ENCODE measurements around the gene AFAP1L1. TPM values are rescaled to one million over a fixed set of nuclear protein-coding genes. Genes with fewer than 3 reads are reported as not detected.

AFAP1L1 gene
- total RNA-seq, 1 donor from 2014 or later, result 0.25 TPM

DNA sequence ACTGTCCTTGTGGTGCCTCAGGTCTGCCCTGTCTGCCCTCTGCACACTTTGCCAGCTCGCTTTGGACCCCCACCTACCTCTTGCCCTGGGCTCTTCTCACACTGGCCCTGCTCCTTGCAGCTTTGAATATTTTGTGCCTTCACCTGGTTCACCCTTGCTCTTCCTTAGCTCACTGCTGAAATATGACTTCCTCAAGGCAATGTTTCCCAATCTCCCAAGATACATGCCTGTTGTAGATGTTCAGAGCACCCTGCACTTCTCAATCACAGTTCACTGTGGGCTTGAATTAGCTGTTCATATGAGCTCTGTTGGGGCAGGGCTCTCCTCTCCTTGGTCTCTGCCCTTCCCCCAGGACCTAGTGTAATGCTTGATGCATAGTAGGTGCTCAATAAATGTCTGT, 8.0 kb downstream of the AFAP1L1 start:
- Mint-ChIP-seq H3K4me3 (ENCODE audit: unreplicated experiment) (no peak overlapping the region), H3K4me1 (ENCODE audit: low read depth, unreplicated experiment) (no peaks in the 10 kb centered on the region), H3K9me3 (ENCODE audit: unreplicated experiment) (peaks cover 5% of the 10 kb centered on the region), H3K36me3 (ENCODE audit: unreplicated experiment) (no peaks in the 10 kb centered on the region), H3K27me3 (ENCODE audit: unreplicated experiment) (no peaks in the 10 kb centered on the region), H3K27ac (ENCODE audit: unreplicated experiment) (no peak overlapping the region)
- TF ChIP-seq, protein P1, sequence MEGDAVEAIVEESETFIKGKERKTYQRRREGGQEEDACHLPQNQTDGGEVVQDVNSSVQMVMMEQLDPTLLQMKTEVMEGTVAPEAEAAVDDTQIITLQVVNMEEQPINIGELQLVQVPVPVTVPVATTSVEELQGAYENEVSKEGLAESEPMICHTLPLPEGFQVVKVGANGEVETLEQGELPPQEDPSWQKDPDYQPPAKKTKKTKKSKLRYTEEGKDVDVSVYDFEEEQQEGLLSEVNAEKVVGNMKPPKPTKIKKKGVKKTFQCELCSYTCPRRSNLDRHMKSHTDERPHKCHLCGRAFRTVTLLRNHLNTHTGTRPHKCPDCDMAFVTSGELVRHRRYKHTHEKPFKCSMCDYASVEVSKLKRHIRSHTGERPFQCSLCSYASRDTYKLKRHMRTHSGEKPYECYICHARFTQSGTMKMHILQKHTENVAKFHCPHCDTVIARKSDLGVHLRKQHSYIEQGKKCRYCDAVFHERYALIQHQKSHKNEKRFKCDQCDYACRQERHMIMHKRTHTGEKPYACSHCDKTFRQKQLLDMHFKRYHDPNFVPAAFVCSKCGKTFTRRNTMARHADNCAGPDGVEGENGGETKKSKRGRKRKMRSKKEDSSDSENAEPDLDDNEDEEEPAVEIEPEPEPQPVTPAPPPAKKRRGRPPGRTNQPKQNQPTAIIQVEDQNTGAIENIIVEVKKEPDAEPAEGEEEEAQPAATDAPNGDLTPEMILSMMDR (IDR thresholded peaks at IDR 0.05; ENCODE audit: partially characterized antibody, unreplicated experiment), result no peak
- DNase-seq, result no peak

DNA sequence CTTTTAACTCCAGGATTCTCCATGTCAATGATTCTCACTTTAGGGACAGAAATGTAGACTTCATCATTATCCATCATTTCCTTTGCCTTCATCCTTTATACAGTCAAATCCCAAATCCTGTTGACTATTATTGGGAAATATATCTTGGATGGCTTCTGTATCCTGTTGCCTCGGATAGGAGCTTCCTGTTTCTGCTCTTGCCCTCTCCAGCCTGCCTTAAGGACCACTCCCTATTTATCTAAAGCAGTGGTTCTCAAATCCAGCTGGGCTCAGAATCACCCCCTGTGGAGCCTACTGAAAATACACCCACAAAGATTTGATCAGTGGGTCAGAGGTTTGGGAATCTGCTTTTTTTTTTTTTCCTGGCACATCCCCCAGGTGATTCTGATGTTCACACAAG, 8.5 kb downstream of the AFAP1L1 start:
- no peaks in the 10 kb centered on the region for H3K4me1 Mint-ChIP-seq (ENCODE audit: low read depth, unreplicated experiment)
- TF ChIP-seq, protein P1 (IDR thresholded peaks at IDR 0.05; ENCODE audit: partially characterized antibody, unreplicated experiment), result no peak
- H3K36me3 Mint-ChIP-seq (ENCODE audit: unreplicated experiment), result no peaks in the 10 kb centered on the region
- no peak overlapping the region for H3K4me3 Mint-ChIP-seq (ENCODE audit: unreplicated experiment)
- no peak for DNase-seq
- peaks cover 5% of the 10 kb centered on the region for H3K9me3 Mint-ChIP-seq (ENCODE audit: unreplicated experiment)
- no peak overlapping the region for H3K27ac Mint-ChIP-seq (ENCODE audit: unreplicated experiment)
- no peaks in the 10 kb centered on the region for H3K27me3 Mint-ChIP-seq (ENCODE audit: unreplicated experiment)

DNA sequence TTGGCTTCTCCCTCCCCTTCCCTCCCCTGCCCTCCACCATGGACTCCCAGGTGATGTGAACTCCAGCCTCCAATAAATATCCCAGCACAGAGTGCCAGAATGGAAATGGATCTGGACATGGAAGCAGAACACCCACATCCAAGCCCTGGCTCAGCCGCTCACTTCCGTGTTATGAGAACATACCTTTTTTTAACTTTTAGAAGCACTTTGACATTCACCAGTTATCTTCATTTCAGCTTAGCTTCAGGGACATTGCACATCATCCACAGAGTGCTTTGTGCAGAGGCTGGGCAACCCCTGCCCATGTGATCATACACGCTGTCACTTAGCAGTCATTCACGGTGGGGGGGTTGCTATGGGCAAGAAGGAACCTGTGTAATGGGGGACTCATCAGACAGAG, 9.1 kb downstream of the AFAP1L1 start:
- H3K36me3 Mint-ChIP-seq (ENCODE audit: unreplicated experiment), result no peaks in the 10 kb centered on the region
- peaks cover 5% of the 10 kb centered on the region for H3K9me3 Mint-ChIP-seq (ENCODE audit: unreplicated experiment)
- no peaks in the 10 kb centered on the region for H3K4me1 Mint-ChIP-seq (ENCODE audit: low read depth, unreplicated experiment)
- TF ChIP-seq, protein P1 (IDR thresholded peaks at IDR 0.05; ENCODE audit: partially characterized antibody, unreplicated experiment), result no peak
- no peak for DNase-seq
- H3K27ac Mint-ChIP-seq (ENCODE audit: unreplicated experiment), result no peak overlapping the region
- no peak overlapping the region for H3K4me3 Mint-ChIP-seq (ENCODE audit: unreplicated experiment)
- no peaks in the 10 kb centered on the region for H3K27me3 Mint-ChIP-seq (ENCODE audit: unreplicated experiment)

DNA sequence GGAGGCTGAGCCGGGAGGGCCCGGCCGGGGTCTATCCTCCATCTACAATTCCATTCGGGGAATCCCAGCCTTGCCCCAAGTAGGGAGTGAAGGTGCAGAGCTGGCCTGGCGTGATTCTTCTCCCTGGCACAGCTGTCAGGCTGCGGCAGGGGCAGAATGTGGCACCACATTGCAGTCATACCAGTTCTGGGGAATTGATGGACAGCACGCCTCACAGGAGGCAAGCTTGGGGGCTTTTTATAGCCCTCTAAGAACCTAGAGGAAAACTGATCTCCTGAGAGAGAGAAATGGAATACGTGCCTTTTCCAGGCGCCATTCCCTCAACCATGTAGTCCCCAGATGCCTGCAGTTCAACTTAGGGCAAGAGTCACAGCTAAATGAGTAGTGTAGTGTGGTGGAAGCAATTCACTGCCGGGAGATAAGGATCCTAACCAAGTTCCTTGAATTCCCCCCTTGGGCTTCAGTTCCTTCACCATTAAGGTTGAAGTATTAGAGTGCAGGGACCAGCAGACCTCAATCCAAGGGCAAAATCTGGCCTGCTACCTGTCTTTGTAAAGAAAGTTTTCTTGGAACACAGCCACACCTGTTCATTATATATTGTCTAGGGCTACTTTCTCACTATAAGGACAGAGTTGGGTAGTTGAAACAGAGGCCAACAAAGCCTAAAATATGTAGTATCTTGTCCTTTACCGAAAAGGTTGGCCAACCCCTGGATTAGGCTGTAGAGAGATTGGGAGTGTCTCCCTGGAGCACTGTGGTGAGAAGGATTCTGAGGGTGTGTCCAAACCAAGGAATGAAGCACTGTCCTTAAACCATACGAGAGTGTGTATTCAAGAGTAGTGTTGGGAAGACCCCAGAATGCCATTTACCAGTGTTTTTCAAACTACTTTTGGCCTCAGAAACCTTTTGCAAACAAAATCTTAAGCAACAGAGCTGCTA, 10.6 kb downstream of the AFAP1L1 start:
- Mint-ChIP-seq H3K4me1 (ENCODE audit: low read depth, unreplicated experiment) (no peaks in the 10 kb centered on the region), H3K4me3 (ENCODE audit: unreplicated experiment) (no peak overlapping the region), H3K27ac (ENCODE audit: unreplicated experiment) (no peak overlapping the region), H3K36me3 (ENCODE audit: unreplicated experiment) (no peaks in the 10 kb centered on the region), H3K27me3 (ENCODE audit: unreplicated experiment) (no peaks in the 10 kb centered on the region), H3K9me3 (ENCODE audit: unreplicated experiment) (peaks cover 5% of the 10 kb centered on the region)
- no peak for DNase-seq
- TF ChIP-seq, protein P1 (IDR thresholded peaks at IDR 0.05; ENCODE audit: partially characterized antibody, unreplicated experiment), result no peak

DNA sequence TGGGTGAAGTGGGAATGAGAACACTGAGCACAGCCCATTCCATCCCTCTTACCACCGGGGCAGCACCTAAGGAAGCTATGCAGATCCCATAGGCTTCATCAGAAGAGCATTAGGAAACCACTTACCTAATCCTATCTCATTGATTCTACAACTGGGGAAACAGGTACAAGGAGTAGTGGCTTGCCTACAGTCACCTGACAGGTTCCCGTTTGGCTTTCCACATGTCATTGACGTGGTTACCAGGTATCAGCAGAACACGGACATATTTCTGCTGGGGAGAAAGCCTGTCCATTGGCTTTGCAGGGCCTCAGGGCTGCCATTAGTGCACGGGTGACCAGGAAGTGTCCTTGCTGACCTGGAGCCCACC, 11.3 kb downstream of the AFAP1L1 start:
- H3K27ac Mint-ChIP-seq (ENCODE audit: unreplicated experiment), result no peak overlapping the region
- TF ChIP-seq, protein P1 (IDR thresholded peaks at IDR 0.05; ENCODE audit: partially characterized antibody, unreplicated experiment), result no peak
- no peak overlapping the region for H3K4me3 Mint-ChIP-seq (ENCODE audit: unreplicated experiment)
- H3K4me1 Mint-ChIP-seq (ENCODE audit: low read depth, unreplicated experiment), result no peaks in the 10 kb centered on the region
- no peaks in the 10 kb centered on the region for H3K36me3 Mint-ChIP-seq (ENCODE audit: unreplicated experiment)
- H3K27me3 Mint-ChIP-seq (ENCODE audit: unreplicated experiment), result no peaks in the 10 kb centered on the region
- no peak for DNase-seq
- H3K9me3 Mint-ChIP-seq (ENCODE audit: unreplicated experiment), result peaks cover 5% of the 10 kb centered on the region
